ENCODE data around the gene SLC1A4.

- no peak for TF ChIP-seq CTCF (IDR thresholded peaks at IDR 0.05; ENCODE audit: low read depth, low read length, missing input control)
- TF ChIP-seq MAX (IDR thresholded peaks at IDR 0.05): no peak
- TF ChIP-seq EGR1 (IDR thresholded peaks at IDR 0.05; ENCODE audit: low read depth in 2 of 2): no peak
- TF ChIP-seq FOXA1 (IDR thresholded peaks at IDR 0.05): no peak
- TF ChIP-seq REST (IDR thresholded peaks at IDR 0.05): no peak
- TF ChIP-seq, protein P1, sequence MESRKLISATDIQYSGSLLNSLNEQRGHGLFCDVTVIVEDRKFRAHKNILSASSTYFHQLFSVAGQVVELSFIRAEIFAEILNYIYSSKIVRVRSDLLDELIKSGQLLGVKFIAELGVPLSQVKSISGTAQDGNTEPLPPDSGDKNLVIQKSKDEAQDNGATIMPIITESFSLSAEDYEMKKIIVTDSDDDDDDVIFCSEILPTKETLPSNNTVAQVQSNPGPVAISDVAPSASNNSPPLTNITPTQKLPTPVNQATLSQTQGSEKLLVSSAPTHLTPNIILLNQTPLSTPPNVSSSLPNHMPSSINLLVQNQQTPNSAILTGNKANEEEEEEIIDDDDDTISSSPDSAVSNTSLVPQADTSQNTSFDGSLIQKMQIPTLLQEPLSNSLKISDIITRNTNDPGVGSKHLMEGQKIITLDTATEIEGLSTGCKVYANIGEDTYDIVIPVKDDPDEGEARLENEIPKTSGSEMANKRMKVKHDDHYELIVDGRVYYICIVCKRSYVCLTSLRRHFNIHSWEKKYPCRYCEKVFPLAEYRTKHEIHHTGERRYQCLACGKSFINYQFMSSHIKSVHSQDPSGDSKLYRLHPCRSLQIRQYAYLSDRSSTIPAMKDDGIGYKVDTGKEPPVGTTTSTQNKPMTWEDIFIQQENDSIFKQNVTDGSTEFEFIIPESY (IDR thresholded peaks at IDR 0.05): no peak
- TF ChIP-seq ATF3 (IDR thresholded peaks at IDR 0.05): no peak
- TF ChIP-seq YY1 (IDR thresholded peaks at IDR 0.05): no peak
- no peak for TF ChIP-seq GABPA (IDR thresholded peaks at IDR 0.05 in 1 of 2, conservative IDR thresholded peaks at IDR 0.05 in 1 of 2)
- TF ChIP-seq FOXA2 (IDR thresholded peaks at IDR 0.05): no peak
- TF ChIP-seq JUND (IDR thresholded peaks at IDR 0.05): no peak
- TF ChIP-seq TAF1 (conservative IDR thresholded peaks at IDR 0.05): no peak
- no peak for TF ChIP-seq RAD21 (IDR thresholded peaks at IDR 0.05)
Measured at GRCh38 chr2:65057391-65058052, 68.3 kb downstream of the SLC1A4 start.

Measured in liver (tissue), 3 donors.